ENCODE data around the gene IQGAP1.
A peak's percentile ranks its signal among the peaks of the same experiment; 100 is the strongest.
"Not testable (repeated sequence)": the region's sequence is repeated elsewhere in the genome, so short reads cannot be mapped to it uniquely, and the experiment has no call there.

Gene IQGAP1

GRCh38 chr15:90410316-90410715 lies 22.3 kb downstream of the IQGAP1 start:
- not testable (repeated sequence) for DNase-seq

- DNase-seq, result no peak
Observed at GRCh38 chr15:90411176-90411575, 23.1 kb downstream of the IQGAP1 start.

GRCh38 chr15:90412356-90413194 lies 24.5 kb downstream of the IQGAP1 start:
- no peak for DNase-seq

DNA sequence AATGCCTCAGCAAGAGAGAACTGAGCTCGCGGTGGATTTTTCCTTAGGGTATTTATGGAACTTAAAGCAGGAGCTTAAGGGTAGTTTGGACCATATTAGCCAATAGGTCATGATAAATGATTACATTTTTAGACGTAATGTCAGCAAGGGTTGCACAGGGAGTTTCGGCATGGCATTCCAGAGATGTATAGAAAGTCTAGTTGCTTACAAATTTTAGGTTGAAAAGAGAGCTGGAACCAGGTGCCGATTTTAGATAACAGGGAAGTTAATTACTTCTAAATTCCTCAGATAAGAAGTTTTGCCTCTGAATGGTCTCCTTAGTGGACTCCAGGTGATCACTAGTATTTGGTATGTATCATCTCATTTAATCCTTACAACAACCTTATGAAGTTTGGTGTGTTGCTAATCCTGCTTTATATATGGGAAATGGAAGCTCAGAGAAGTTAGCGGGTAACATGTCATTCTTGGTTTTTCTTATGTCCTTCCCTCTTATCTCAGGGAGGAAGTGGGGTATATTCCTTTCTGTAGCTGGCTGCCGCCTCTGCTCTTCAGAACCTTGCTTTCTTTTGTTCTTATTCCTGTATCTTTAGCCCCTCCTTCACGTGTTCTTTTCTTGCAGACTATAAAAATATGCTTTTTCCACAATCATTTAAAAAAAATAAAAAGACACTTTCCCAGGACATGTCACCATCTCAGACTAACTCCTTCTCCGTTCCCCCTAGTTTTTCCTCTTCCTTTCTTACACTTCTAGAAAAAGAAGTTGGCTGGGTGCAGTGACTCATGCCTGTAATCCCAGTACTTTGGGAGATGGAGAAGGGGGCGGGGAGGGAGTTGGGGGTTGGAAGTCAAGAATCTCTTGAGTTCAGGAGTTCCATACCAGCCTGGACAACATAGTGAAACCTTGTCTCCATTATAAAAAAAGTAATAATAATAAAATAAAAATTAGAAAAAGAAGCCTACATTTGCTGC lies 25.7 kb downstream of the IQGAP1 start:
- DNase-seq, result no peak

DNA sequence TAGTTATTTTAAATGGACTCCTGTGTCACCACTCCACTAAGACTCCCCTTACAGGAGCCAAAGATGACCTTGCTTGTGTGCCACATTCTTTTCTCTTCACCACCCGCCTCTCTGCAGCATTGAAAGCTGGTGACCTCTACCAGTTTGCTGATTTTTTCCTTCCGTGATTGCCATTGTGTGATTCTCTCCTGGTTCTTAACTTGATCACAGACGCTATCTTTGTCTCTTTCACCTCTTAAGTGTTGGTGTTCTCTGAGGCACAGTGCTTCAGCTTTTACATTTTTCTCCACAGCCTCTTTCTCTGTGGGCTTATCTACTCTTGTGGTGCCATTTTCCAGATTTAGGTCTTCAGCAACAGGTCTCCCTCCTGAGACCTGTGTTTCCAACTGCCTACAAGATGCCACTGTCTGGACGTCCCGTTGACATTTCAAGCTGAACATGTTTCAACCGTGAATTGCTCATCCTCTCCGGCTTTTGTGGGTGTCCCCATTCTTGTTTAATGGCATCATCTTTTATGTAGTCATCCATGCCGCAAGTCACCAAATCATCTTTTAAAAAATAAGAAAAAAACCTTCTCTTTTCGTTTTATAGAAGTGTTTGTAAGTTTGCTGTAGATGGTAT lies 26.5 kb downstream of the IQGAP1 start:
- peak; percentile 46 for DNase-seq

DNA sequence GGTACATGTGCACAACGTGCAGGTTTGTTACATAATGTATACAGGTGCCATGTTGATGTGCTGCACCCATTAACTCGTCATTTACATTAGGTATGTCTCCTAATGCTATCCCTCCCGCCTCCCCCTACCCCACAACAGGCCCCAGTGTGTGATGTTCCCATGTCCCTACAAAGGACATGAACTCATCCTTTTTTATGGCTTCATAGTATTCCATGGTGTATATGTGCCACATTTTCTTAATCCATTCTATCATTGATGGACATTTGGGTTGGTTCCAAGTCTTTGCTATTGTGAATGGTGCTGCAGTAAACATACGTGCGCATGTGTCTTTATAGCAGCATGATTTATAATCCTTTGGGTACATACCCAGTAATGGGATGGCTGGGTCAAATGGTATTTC lies 28.0 kb downstream of the IQGAP1 start:
- DNase-seq, result not testable (repeated sequence)

DNA sequence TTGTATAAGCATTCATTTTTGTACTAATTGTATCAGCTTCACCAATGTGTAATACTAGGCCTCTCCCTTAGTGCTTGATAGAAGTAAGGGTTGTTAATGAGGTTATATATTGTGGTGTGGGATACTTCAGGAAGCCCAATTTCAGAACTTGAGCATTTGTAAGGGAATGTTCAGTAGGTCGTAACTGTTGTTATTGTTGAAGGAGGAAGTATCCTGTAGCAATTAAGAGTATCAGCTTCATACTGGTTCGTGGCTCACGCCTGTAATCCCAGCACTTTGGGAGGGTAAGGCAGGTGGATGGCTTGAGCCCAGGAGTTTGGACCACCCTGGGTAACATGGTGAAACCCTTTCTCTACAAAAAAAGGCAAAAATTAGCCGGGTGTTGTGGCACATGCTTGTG lies 30.6 kb downstream of the IQGAP1 start:
- DNase-seq, result no peak

DNA sequence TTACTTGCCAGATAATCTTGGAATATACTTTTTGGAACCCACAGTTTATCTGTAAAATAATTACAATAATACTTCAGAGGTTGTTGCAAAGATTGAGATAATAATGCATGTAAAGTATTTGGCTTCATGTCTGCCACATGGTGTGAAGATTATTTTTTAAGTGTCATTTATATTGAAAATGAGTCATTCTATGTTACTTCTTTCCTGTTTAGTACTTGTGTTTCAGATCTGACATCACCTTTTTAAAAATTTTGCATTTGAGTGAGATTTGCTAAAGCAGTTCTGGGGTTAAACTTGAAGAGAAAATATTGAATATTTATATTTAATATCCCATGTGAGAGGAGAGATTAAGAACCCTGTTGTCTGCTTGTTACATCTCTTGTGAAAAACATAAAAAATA lies 31.2 kb downstream of the IQGAP1 start:
- DNase-seq, result peak; percentile 59

DNA sequence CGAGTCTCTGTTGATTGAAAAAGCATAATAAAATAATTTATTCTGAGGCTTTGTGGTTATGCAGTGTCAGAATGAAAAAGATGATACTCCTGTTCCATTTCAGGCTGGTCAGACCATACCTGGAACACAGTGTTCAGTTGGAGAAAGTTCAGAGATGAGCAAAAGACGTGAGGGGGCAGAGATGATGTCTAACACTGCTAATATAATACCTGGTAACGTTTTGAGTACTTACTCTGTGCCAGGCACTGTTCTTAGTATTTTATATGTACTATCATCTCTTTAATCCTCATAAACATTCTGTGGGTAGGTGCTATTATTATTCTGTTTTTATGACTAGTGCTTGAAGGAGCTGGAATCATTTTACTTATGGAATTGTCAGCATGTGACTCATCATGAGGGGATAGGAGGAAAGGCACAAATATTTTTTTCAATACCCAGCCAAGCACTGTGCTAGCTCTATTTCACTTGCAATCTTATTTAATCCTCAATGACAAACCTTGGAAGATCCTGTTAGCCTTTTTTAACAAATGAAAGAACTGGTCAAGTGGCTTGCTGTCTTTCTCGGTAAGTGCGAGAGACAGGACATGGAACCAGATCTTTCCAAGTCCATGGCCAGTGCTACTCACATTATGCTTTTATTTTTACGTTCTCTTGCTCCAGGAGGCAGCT lies 31.8 kb downstream of the IQGAP1 start:
- DNase-seq, result peak; percentile 93

- no peak for DNase-seq
Observed at GRCh38 chr15:90420451-90420850, 32.4 kb downstream of the IQGAP1 start.

DNA sequence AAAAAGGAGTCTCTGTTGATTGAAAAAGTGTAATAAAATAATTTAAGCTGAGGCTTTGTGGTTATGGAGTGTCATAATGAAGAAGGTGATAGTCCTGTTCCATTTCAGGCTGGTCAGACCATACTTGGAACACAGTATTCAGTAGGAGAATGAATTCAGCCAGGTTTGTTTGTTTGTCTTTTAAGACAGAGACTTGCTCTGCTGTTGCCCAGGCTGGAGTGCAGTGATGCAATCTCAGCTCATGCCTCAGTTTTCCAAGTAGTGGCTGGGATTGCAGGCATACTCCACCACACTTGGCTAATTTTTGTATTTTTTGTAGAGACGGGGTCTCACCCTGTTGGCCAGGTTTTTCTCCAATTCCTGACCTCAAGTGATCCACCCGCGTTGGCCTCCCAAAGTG lies 33.5 kb downstream of the IQGAP1 start:
- no peak for DNase-seq

DNA sequence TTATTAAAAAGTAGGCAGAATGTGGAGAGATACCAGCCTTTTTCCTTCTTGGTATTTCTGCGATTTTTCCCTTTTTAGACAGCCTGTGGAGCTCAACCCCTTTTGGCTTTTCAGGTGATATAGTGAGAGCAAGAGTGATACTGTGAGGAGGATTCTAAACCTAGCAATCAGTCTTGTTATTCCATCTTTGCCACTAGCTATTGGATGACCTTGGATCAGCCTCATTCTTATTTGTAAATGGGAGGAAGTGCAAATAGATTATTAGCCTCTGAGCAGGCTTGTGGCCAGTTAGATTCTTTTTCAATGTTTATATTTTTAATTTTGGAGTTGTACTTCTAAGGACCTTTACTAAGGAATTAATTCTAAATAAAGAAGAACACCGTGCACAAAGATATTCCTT lies 34.0 kb downstream of the IQGAP1 start:
- DNase-seq, result no peak

- DNase-seq, result no peak
Observed at GRCh38 chr15:90422936-90423335, 34.9 kb downstream of the IQGAP1 start.

DNA sequence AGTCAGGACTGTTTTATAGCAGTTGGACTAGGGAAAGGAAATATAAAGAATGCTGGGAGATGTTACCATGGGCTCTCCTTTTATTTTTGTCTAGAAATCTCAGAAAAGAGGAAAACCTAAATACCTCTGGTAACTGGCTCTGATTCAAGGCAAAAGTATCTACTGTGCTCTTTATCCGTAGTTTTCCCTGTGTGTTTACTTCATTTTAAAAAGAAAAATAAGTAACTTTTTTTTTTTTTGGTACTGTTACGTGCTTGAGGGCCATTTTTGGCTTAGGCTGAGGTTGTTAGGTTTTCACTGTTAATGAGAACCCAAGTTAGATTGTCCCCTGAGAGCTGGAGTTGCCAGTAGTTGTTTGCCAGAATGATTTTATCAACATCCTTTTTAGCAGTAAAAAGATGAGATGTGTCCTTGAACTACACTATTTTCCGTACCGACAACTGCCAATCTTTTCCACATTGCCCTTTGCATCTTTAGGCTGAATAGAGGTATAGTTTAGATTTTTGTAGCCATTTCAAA lies 35.8 kb downstream of the IQGAP1 start:
- DNase-seq, result no peak

DNA sequence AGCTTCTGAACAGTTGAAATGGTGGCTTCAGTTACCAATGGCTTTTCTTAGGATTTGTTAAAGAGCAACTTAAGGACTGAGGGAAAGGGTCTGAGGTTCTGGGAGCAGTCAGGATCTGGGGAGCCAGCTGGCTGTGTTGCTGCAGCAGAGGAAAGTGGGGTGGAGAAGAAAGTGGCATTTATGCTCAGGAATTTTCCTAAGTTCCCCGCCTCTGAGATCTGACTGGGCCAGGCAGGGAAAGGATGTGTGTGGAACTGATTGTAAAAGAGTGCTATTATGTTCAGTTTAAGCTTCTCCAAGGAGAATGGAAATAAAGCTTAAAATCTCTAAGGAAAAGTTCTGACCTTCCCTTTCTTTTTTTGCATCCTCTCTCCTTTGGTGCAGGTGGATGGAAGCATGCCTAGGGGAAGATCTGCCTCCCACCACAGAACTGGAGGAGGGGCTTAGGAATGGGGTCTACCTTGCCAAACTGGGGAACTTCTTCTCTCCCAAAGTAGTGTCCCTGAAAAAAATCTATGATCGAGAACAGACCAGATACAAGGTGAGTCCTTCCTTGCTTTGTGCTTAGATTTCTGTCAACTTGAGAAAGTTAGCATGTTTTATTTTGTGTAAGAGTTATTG lies 37.8 kb downstream of the IQGAP1 start:
- DNase-seq, result no peak

DNA sequence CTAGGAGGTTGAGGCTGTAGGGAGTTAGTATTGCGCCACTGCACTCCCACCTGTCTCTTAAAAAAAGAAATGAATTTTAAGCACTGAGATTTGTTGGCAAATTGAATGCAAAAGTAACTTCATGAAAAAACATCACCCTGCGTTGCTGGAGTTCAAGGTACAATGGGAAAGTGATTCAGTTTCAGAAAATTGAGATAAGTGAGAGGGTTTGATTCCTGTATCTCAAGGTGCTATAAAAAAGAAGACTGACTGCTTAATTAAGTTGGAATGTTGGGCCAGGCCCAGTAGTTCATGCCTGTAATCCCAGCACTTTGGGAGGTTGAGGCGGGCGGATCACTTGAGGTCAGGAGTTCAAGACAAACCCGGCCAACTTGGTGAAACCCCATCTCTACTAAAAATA lies 39.1 kb downstream of the IQGAP1 start:
- DNase-seq, result no peak

DNA sequence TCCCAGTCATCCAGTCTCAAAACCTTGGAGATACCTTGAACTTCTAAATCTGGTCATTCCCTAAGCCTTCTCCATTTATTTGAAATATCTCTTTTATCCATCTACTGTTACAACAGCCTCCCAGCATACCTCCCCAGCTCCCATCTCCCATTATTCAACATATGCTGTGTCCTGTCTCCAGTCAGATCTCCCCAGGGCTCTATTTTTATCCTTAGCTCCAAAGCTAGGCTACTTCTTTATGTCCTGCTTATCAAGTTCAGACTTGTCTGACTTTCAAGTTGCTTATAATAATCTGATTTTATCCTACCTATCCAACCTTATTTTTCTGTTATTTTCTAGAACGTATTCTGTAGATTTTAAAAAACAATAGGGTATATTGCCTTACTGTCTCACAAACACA lies 44.2 kb downstream of the IQGAP1 start:
- no peak for DNase-seq

DNA sequence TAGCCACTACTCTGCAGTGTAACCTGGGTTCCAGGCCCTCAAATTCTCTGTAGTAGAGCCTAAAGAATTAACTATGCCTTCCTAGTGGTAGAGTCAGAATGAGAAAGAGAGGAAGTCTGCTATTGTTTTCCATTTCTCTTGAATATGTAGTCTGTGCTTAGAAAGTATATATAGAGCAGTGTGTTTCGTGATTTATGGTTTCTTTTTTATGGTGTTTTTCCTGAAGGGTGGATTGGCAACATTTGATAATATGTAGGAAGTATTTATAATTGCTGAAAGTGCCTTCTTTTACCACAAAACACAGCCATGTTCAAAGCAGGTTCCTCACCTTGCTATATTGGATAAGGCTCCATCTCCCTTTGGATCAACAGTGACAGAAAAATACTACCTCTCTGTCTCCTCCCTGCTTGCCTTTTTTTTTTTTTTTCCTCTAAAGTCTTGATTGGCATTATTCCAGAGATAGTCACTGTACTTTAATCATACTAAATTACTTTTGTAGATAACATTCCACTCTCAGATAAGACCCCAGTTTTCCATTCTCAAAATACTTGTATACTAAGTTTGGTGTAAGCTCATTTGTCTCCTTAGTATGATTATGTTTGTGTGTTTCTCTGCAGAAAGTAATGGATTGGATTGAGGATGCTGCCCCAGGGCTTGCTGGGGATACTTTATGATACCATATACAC lies 47.8 kb downstream of the IQGAP1 start:
- no peak for DNase-seq

DNA sequence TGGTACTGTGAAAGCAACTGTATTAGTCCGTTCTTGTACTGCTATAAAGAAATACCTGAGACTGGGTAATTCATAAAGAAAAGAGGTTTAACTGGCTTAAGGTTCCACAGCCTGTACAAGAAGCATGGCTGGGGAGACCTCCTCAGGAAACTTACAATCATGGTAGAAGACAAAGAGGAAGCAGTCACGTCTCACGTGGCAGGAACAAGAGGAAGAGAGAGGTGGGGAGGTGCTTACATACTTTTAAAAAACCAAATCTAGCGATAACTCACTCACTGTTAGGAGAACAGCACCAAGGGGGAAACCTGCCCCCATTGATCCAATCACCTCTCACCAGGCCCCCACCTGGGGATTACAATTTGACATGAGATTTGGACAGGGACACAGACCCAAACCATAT lies 48.9 kb downstream of the IQGAP1 start:
- DNase-seq, result no peak

DNA sequence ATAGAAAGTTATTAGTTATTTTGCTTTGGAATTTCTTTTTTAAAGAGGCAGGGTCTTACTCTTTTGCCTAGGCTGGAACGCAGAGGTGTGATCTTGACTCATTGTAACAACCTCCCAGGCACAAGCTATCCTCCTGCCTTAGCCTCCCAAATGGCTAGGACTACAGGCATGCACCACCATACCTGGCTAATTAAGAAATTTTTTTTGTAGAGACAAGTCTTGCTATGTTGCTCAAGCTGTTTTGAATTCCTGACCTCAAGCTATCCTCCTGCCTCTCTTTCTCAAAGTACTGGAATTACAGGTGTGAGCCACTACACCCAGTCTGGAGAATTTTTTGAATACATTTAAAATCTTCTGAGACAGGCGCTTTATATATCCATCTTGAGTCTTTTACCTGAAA lies 49.5 kb downstream of the IQGAP1 start:
- DNase-seq, result no peak

GRCh38 chr15:90439946-90440345 lies 51.9 kb downstream of the IQGAP1 start:
- no peak for DNase-seq

DNA sequence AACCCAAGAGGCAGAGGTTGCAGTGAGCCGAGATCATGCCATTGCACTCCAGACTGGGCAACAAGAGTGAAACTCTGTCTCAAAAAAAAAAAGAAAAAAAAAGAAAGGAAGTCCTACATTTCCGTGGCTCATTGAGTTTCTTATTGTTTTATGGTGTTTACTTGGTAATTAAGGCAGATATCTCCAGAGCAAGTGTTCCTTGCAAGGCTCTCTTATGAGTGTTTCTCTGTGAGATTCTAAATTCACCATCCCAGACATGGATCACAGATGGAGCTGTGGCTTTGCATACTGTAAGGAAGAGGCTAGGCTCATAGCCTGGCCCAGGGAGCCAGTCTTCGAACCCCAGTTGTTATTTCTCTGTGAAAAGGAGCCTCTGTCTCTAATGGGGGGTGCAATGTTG lies 53.0 kb downstream of the IQGAP1 start:
- no peak for DNase-seq

Data from activated CD4-positive, alpha-beta T cell treated with anti-CD3 and anti-CD28 coated beads, Interleukin-2, amount 50 U/mL, for 16 hours (primary cell).